Measurements from ENCODE around the gene HEXB.
"Not testable (repeated sequence)": the region's sequence is repeated elsewhere in the genome, so short reads cannot be mapped to it uniquely, and the experiment has no call there.

The HEXB gene

GRCh38 chr5:74738406-74738805 lies 53.4 kb downstream of the HEXB start:
- no peak for DNase-seq

GRCh38 chr5:74748742-74749141 lies 63.7 kb downstream of the HEXB start:
- not testable (repeated sequence) for DNase-seq

GRCh38 chr5:74761241-74761640 lies 76.2 kb downstream of the HEXB start:
- DNase-seq = no peak

GRCh38 chr5:74762599-74762998 lies 77.6 kb downstream of the HEXB start:
- DNase-seq = no peak

- no peak for DNase-seq
These were observed 78.5 kb downstream of the HEXB start for GRCh38 chr5:74763504-74763903.

GRCh38 chr5:74765201-74765600 lies 80.2 kb downstream of the HEXB start:
- no peak for DNase-seq

GRCh38 chr5:74765929-74766328 lies 80.9 kb downstream of the HEXB start:
- DNase-seq = no peak

GRCh38 chr5:74766418-74766848 lies 81.4 kb downstream of the HEXB start:
- DNase-seq = peak; percentile 25 to 69

GRCh38 chr5:74766849-74767578 lies 82.0 kb downstream of the HEXB start, which contains the start of the genes GFM2 and NSA2:
Gene GFM2 (minus strand): TSS chr5:74767117. CDS start chr5:74763742, 3,375 bp downstream.
Gene NSA2 (plus strand): TSS chr5:74767249. CDS start chr5:74767361, 112 bp downstream.
- DNase-seq = peak; percentile 96

- DNase-seq = peak; percentile 72 to 83
These were observed 82.5 kb downstream of the HEXB start for GRCh38 chr5:74767579-74767913.
